Spleen (tissue), 13 donors: ENCODE data around the gene ATP2C2. TPM values are rescaled to one million over a fixed set of nuclear protein-coding genes. Genes with fewer than 3 reads are reported as not detected.

Experiments
- DNase-seq: peaks from one replicate; pipeline ENCODE4 v3.0.0-alpha.2; 2020
- H3K27ac ChIP-seq, 8 donors: fragments of 200-600 bp; sonication (generic) in 7 of 8; 1 replicate in 4 of 8; 2 replicates in 4 of 8; pipeline versions ENCODE4 v1.5.0 to v1.8.0; 2016 to 2021; ENCODE audit warnings: inconsistent platforms in 4 of 8, mild to moderate bottlenecking in 4 of 8, moderate library complexity in 1 of 8
- H3K27me3 ChIP-seq, 7 donors: fragments of 200-600 bp; sonication (generic) in 6 of 7; replicated peaks in 1 of 7; 1 replicate in 4 of 7; 2 replicates in 3 of 7; pipeline versions ENCODE4 v1.5.0 to v1.8.0; 2016 to 2021; ENCODE audit warnings: inconsistent platforms in 3 of 7, mild to moderate bottlenecking in 1 of 7
- H3K36me3 ChIP-seq, 6 donors: fragments of 200-600 bp; sonication (generic) in 5 of 6; 1 replicate in 4 of 6; 2 replicates in 2 of 6; pipeline versions ENCODE4 v1.5.0 to v1.8.0; 2016 to 2021; ENCODE audit warnings: inconsistent platforms in 2 of 6
- H3K4me1 ChIP-seq, 6 donors: fragments of 200-600 bp; sonication (generic) in 5 of 6; 1 replicate in 3 of 6; 2 replicates in 3 of 6; pipeline versions ENCODE4 v1.5.0 to v1.8.0; 2016 to 2021; ENCODE audit warnings: inconsistent platforms in 3 of 6
- H3K4me3 ChIP-seq, 8 donors: fragments of 200-600 bp; sonication (generic) in 7 of 8; 1 replicate in 4 of 8; 2 replicates in 4 of 8; pipeline versions ENCODE4 v1.5.0 to v1.8.0; 2016 to 2021; ENCODE audit warnings: inconsistent platforms in 4 of 8, mild to moderate bottlenecking in 4 of 8, moderate library complexity in 2 of 8
- H3K9me3 ChIP-seq, 8 donors: fragments of 200-600 bp; sonication (generic) in 7 of 8; 1 replicate in 4 of 8; 2 replicates in 4 of 8; pipeline versions ENCODE4 v1.5.0 to v1.8.0; 2016 to 2021; ENCODE audit warnings: inconsistent platforms in 4 of 8
- POLR2A ChIP-seq, 3 donors: fragments of 450-650 bp; IDR thresholded peaks; one replicate each; pipeline ENCODE4 v1.5.1; 2017; ENCODE audit warnings: antibody characterized with exemption in 3 of 3, mild to moderate bottlenecking in 1 of 3
- POLR2AphosphoS5 ChIP-seq, 3 donors: sonication (generic); formaldehyde crosslinking; IDR thresholded peaks; one replicate each; pipeline ENCODE4 v1.5.1; 2017; ENCODE audit warnings: antibody characterized with exemption in 3 of 3
- WGBS, 5 donors: extraction: QIAGEN DNeasy Blood & Tissue Kit in 3 of 5; methylation state at CpG; one replicate each; pipeline versions ENCODE4 v1.1.5 to v1.1.7; 2013 to 2018; 5-methylcytosine and 5-hydroxymethylcytosine counted together
- intact Hi-C: fragments of 100-400 bp; cut with DNase I; formaldehyde crosslinking; loops from one replicate; pipeline ENCODE4 v1.15.0; 2023; ENCODE audit warnings: low total_unique reads
- long read RNA-seq, 2 donors: transcript quantifications; one replicate each; lab custom pipeline, GENCODE V29; 2026
- polyA plus RNA-seq, 3 donors: library from polyadenylated mRNA; stranded (reverse); fragments of 200-250 nt; gene quantifications; one replicate each; pipeline ENCODE4 v1.2.1, GENCODE V29; 2013
- total RNA-seq, 7 donors: library from RNA; depleted of rRNA in 3 of 7; stranded (reverse); fragments of >200 nt in 3 of 7; fragmentation: NEBNext Ultra II Directional in 4 of 7; extraction: Animal tissue kit (Norgen Biotek cat#: 25700) in 4 of 7; gene quantifications; one replicate each; pipeline versions ENCODE4 v1.1.0 to v1.2.1, GENCODE V29; 2016 to 2021
- TF ChIP-seq, protein P1 (sequence below), 11 experiments: fragments of 200-600 bp in 7 of 11; fragments of 450-650 bp in 4 of 11; sonication (generic) in 4 of 11; IDR thresholded peaks in 8 of 11; conservative IDR thresholded peaks in 3 of 11; 1 replicate in 7 of 11; 2 replicates in 4 of 11; pipeline versions ENCODE4 v1.4.0 to v1.8.0; 2016 to 2021; ENCODE audit warnings: antibody characterized with exemption in 11 of 11, inconsistent platforms in 4 of 11, mild to moderate bottlenecking in 1 of 11
- donor health status: healthy with polysubstance abuse.
- donor health status: DM: no; HTN: no; CAD: no; lungs with moderate emphysema.
- donor health status: DM: no; HTN: no; CAD: no.
- donor health status: Bipolar disorder and iron deficiency.
- donor health status: healthy.
- donor health status: DM: no; HTN: no; CAD: no.
- donor health status: DM: yes; HTN: yes; CAD: no.

ATP2C2 gene, protein sequence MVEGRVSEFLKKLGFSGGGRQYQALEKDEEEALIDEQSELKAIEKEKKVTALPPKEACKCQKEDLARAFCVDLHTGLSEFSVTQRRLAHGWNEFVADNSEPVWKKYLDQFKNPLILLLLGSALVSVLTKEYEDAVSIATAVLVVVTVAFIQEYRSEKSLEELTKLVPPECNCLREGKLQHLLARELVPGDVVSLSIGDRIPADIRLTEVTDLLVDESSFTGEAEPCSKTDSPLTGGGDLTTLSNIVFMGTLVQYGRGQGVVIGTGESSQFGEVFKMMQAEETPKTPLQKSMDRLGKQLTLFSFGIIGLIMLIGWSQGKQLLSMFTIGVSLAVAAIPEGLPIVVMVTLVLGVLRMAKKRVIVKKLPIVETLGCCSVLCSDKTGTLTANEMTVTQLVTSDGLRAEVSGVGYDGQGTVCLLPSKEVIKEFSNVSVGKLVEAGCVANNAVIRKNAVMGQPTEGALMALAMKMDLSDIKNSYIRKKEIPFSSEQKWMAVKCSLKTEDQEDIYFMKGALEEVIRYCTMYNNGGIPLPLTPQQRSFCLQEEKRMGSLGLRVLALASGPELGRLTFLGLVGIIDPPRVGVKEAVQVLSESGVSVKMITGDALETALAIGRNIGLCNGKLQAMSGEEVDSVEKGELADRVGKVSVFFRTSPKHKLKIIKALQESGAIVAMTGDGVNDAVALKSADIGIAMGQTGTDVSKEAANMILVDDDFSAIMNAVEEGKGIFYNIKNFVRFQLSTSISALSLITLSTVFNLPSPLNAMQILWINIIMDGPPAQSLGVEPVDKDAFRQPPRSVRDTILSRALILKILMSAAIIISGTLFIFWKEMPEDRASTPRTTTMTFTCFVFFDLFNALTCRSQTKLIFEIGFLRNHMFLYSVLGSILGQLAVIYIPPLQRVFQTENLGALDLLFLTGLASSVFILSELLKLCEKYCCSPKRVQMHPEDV
- 1 to 10 TPM in 5 of 7 donors, under 1 TPM in 2; 0.60 to 8.1 (median 1.9) TPM for total RNA-seq
- under 1 TPM; 0.09 to 0.35 (median 0.11) TPM for polyA plus RNA-seq
- long read RNA-seq, donor 1, partial matches to known transcripts, result 0 of 1 reads
- long read RNA-seq, donor 1, other reads (novel, unspliced or antisense), result 0 of 1 reads
- long read RNA-seq, donor 2, partial matches to known transcripts, result 0 of 1 reads
- long read RNA-seq, donor 2, other reads (novel, unspliced or antisense), result 0 of 1 reads

GRCh38 chr16:84368308-84368996 is at the start of gene ATP2C2:
TSS of gene ATP2C2 (plus strand) at chr16:84368538. CDS start at chr16:84368616, 78 bp downstream.
- intact Hi-C loops, result no loop called here
- H3K27ac ChIP-seq, result peak within 1 kb of the TSS in 2 of 8 donors; percentile 13 to 53

GRCh38 chr16:84319146-84319760 is 49.1 kb upstream of the ATP2C2 start:
- DNase-seq, result no peak

More at GRCh38 chr16:84368308-84368996, at the start of gene ATP2C2:
- Histone ChIP-seq H3K4me1 (peaks cover 8 to 38% (median 18%) of the 10 kb centered on the region in 6 donors), H3K9me3 (no peaks in the 10 kb centered on the region), H3K27me3 (peaks cover 3 to 78% (median 41%) of the 10 kb centered on the region in 7 donors), H3K4me3 (peak within 1 kb of the TSS in 6 of 8 donors; percentile 11 to 52 (median 30)), H3K36me3 (no peaks in the 10 kb centered on the region)
- TF ChIP-seq POLR2AphosphoS5 (IDR thresholded peaks at IDR 0.05), result no peak
- TF ChIP-seq, protein P1, sequence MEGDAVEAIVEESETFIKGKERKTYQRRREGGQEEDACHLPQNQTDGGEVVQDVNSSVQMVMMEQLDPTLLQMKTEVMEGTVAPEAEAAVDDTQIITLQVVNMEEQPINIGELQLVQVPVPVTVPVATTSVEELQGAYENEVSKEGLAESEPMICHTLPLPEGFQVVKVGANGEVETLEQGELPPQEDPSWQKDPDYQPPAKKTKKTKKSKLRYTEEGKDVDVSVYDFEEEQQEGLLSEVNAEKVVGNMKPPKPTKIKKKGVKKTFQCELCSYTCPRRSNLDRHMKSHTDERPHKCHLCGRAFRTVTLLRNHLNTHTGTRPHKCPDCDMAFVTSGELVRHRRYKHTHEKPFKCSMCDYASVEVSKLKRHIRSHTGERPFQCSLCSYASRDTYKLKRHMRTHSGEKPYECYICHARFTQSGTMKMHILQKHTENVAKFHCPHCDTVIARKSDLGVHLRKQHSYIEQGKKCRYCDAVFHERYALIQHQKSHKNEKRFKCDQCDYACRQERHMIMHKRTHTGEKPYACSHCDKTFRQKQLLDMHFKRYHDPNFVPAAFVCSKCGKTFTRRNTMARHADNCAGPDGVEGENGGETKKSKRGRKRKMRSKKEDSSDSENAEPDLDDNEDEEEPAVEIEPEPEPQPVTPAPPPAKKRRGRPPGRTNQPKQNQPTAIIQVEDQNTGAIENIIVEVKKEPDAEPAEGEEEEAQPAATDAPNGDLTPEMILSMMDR (IDR thresholded peaks at IDR 0.05 in 8 of 11, conservative IDR thresholded peaks at IDR 0.05 in 3 of 11), result no peak
- no peak for TF ChIP-seq POLR2A (IDR thresholded peaks at IDR 0.05)
- peak; percentile 80 for DNase-seq
- WGBS, 5 donors, result 3 to 12% (median 4%) methylated on average over 37 to 66 of the region's 66 CpGs

DNA sequence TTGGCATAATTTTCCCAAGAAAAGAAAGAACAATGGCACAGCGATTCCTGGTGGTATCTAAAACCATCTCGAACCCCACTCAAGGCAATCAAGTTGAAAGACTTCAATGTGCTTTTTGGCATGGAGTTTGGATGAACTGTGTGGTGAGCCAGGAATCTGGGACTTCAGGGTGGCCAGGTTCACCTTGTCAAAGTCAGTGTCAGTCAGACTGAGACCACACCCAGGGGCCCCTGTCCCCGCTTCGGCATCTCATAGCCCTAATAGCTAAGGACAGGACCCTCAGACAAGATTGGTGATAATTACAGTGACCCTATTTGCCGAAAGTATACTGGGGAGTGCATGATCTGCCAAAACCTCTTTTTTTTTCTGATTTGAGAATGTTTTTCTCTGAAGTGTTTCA is 47.8 kb upstream of the ATP2C2 start:
- 84 to 93% (median 88%) methylated on average over 5 of the region's 5 CpGs for WGBS, 5 donors
- Histone ChIP-seq H3K27me3 (no peaks in the 10 kb centered on the region), H3K4me1 (no peaks in the 10 kb centered on the region), H3K36me3 (no peaks in the 10 kb centered on the region), H3K4me3 (no peak overlapping the region), H3K27ac (no peak overlapping the region), H3K9me3 (peaks cover 0 to 15% (median 14%) of the 10 kb centered on the region in 8 donors)
- TF ChIP-seq POLR2A (IDR thresholded peaks at IDR 0.05) (no peak), POLR2AphosphoS5 (IDR thresholded peaks at IDR 0.05) (no peak)
- TF ChIP-seq, protein P1 (IDR thresholded peaks at IDR 0.05 in 8 of 11, conservative IDR thresholded peaks at IDR 0.05 in 3 of 11), result no peak
- intact Hi-C loops, result no loop called here
- DNase-seq, result no peak

More at GRCh38 chr16:84319146-84319760, 49.1 kb upstream of the ATP2C2 start:
- 92 to 96% (median 95%) methylated on average over 16 to 24 of the region's 24 CpGs for WGBS, 5 donors
- H3K36me3 ChIP-seq, result no peaks in the 10 kb centered on the region
- no peaks in the 10 kb centered on the region for H3K4me1 ChIP-seq
- intact Hi-C loops, result no loop called here
- TF ChIP-seq, protein P1 (IDR thresholded peaks at IDR 0.05 in 8 of 11, conservative IDR thresholded peaks at IDR 0.05 in 3 of 11), result no peak
- TF ChIP-seq POLR2AphosphoS5 (IDR thresholded peaks at IDR 0.05), result no peak
- TF ChIP-seq POLR2A (IDR thresholded peaks at IDR 0.05), result no peak
- no peak overlapping the region for H3K4me3 ChIP-seq
- H3K9me3 ChIP-seq, result peaks cover 0 to 15% (median 14%) of the 10 kb centered on the region in 8 donors
- no peak overlapping the region for H3K27ac ChIP-seq
- H3K27me3 ChIP-seq, result peaks cover 0 to 8% (median 0%) of the 10 kb centered on the region in 7 donors
